Activated CD8-positive, alpha-beta T cell treated with anti-CD3 and anti-CD28 coated beads for 36 hours (primary cell): ENCODE results near the gene HMSD. TPM values are rescaled to one million over a fixed set of nuclear protein-coding genes. Genes with fewer than 3 reads are reported as not detected.

ENCODE experiments used
- ATAC-seq: fragments of 200-7000 bp; cut with Tn5 transposase; one replicate; pipeline ENCODE4 v1.10.0; 2021; ENCODE audit warnings: mild to moderate bottlenecking, moderate library complexity
- CTCF ChIA-PET: fragments of 350-600 bp; sonication (Branson Sonifier 250); formaldehyde crosslinking; loops from one replicate; lab custom pipeline; 2021; ENCODE audit warnings: antibody characterized with exemption; lab: Charles Lee
- POLR2A ChIA-PET: fragments of 350-600 bp; sonication (Branson Sonifier 250); formaldehyde crosslinking; loops from one replicate; lab custom pipeline; 2021; ENCODE audit warnings: antibody characterized with exemption; lab: Charles Lee
- DNase-seq: peaks from one replicate; pipeline ENCODE4 v3.0.0-alpha.2; 2020
- H3K27ac Mint-ChIP-seq: one replicate; pipeline ENCODE4 v1.8.0; 2021; ENCODE audit warnings: mild to moderate bottlenecking, mixed read lengths
- H3K27me3 Mint-ChIP-seq: one replicate; pipeline ENCODE4 v1.8.0; 2021; ENCODE audit warnings: mixed read lengths
- H3K36me3 Mint-ChIP-seq: one replicate; pipeline ENCODE4 v1.8.0; 2021; ENCODE audit warnings: low read depth, mixed read lengths
- H3K4me1 Mint-ChIP-seq: one replicate; pipeline ENCODE4 v1.8.0; 2021; ENCODE audit warnings: low read depth, mixed read lengths
- H3K4me3 Mint-ChIP-seq: one replicate; pipeline ENCODE4 v1.8.0; 2021; ENCODE audit warnings: mild to moderate bottlenecking, moderate library complexity, mixed read lengths
- H3K9me3 Mint-ChIP-seq: one replicate; pipeline ENCODE4 v1.8.0; 2021; ENCODE audit warnings: mixed read lengths
- CTCF ChIP-seq: fragments of 200-600 bp; IDR thresholded peaks from one replicate; pipeline ENCODE4 v1.8.0; 2022; ENCODE audit warnings: antibody characterized with exemption, mild to moderate bottlenecking
- intact Hi-C: fragments of 100-400 bp; cut with micrococcal nuclease; formaldehyde crosslinking; loops from one replicate; pipeline ENCODE4 v1.10.0; 2022
- total RNA-seq, 2 experiments: library from RNA; stranded (reverse); gene quantifications; one replicate each; pipeline ENCODE4 v1.2.3, GENCODE V29; 2021

The HMSD gene
- total RNA-seq, 2 experiments from 2014 or later = 1.4 to 1.6 TPM

GRCh38 chr18:63994783-63995399 is 45.8 kb downstream of the HMSD start:
- POLR2A ChIA-PET = no interaction called here
- H3K4me1 Mint-ChIP-seq = peaks cover 2% of the 10 kb centered on the region
- no peak overlapping the region for H3K27ac Mint-ChIP-seq
- peaks cover 16% of the 10 kb centered on the region for H3K9me3 Mint-ChIP-seq
- no peaks in the 10 kb centered on the region for H3K27me3 Mint-ChIP-seq
- ATAC-seq (peak; percentile 13), DNase-seq (peak; percentile 57)
- CTCF ChIA-PET = interaction anchor here (0.8 to 3.5 kb wide), 18 partner anchors 9 to 484 kb away, joined by 3 to 31 read pairs (median 5); no protein-coding TSS in a partner anchor
- no peak overlapping the region for H3K4me3 Mint-ChIP-seq
- H3K36me3 Mint-ChIP-seq = peaks cover 8% of the 10 kb centered on the region
- intact Hi-C loops = loop anchor here (5.0 kb wide), 1 partner anchor 48 kb away; the partner anchor contains the start of gene HMSD
- TF ChIP-seq CTCF = peak; percentile 90

- DNase-seq (no peak), ATAC-seq (no peak)
- no peak for TF ChIP-seq CTCF
- H3K4me3 Mint-ChIP-seq = no peak overlapping the region
- intact Hi-C loops = loop anchor here (5.0 kb wide), 1 partner anchor 50 kb away; the partner anchor contains the start of gene HMSD
- peaks cover 7% of the 10 kb centered on the region for H3K27me3 Mint-ChIP-seq
- H3K9me3 Mint-ChIP-seq = peaks cover 16% of the 10 kb centered on the region
- peaks cover 8% of the 10 kb centered on the region for H3K36me3 Mint-ChIP-seq
- CTCF ChIA-PET = interaction anchor here (0.7 to 3.5 kb wide), 4 partner anchors 7 to 171 kb away, joined by 3 to 9 read pairs (median 4); no protein-coding TSS in a partner anchor
- POLR2A ChIA-PET = no interaction called here
- no peak overlapping the region for H3K27ac Mint-ChIP-seq
- H3K4me1 Mint-ChIP-seq = peaks cover 2% of the 10 kb centered on the region
These were observed 47.9 kb downstream of the HMSD start for GRCh38 chr18:63997041-63997440.

- CTCF ChIA-PET = interaction anchor here (0.7 to 1.1 kb wide), 3 partner anchors 18 to 170 kb away, joined by 3 to 4 read pairs (median 3); no protein-coding TSS in a partner anchor
- Mint-ChIP-seq H3K4me3 (no peak overlapping the region), H3K27me3 (peaks cover 7% of the 10 kb centered on the region), H3K36me3 (peaks cover 5% of the 10 kb centered on the region), H3K4me1 (peaks cover 2% of the 10 kb centered on the region), H3K9me3 (peaks cover 13% of the 10 kb centered on the region), H3K27ac (no peak overlapping the region)
- ATAC-seq (no peak), DNase-seq (no peak)
- intact Hi-C loops = loop anchor here (5.0 kb wide), 1 partner anchor 50 kb away; the partner anchor contains the start of gene HMSD
- POLR2A ChIA-PET = no interaction called here
- no peak for TF ChIP-seq CTCF
These were observed 48.5 kb downstream of the HMSD start for GRCh38 chr18:63997606-63998005.

- H3K27ac Mint-ChIP-seq = no peak overlapping the region
- peaks cover 8% of the 10 kb centered on the region for H3K36me3 Mint-ChIP-seq
- intact Hi-C loops = loop anchor here (5.0 kb wide), 1 partner anchor 53 kb away; the partner anchor contains the start of gene HMSD
- H3K9me3 Mint-ChIP-seq = peaks cover 18% of the 10 kb centered on the region
- DNase-seq = no peak
- no peaks in the 10 kb centered on the region for H3K4me1 Mint-ChIP-seq
- H3K4me3 Mint-ChIP-seq = no peak overlapping the region
- H3K27me3 Mint-ChIP-seq = peaks cover 15% of the 10 kb centered on the region
- no peak for TF ChIP-seq CTCF
- ChIA-PET CTCF (no interaction called here), POLR2A (interaction anchor here (1.8 kb wide), 1 partner anchor 12 kb away, joined by 5 read pairs; no protein-coding TSS in a partner anchor)
- no peak for ATAC-seq
These were observed 50.8 kb downstream of the HMSD start for GRCh38 chr18:63999871-64000270.

GRCh38 chr18:64002581-64002980 is 53.5 kb downstream of the HMSD start:
- ChIA-PET CTCF (no interaction called here), POLR2A (no interaction called here)
- DNase-seq (no peak), ATAC-seq (no peak)
- peaks cover 15% of the 10 kb centered on the region for H3K27me3 Mint-ChIP-seq
- peaks cover 6% of the 10 kb centered on the region for H3K9me3 Mint-ChIP-seq
- no peak overlapping the region for H3K27ac Mint-ChIP-seq
- no peaks in the 10 kb centered on the region for H3K4me1 Mint-ChIP-seq
- intact Hi-C loops = no loop called here
- TF ChIP-seq CTCF = no peak
- peaks cover 3% of the 10 kb centered on the region for H3K36me3 Mint-ChIP-seq
- H3K4me3 Mint-ChIP-seq = no peak overlapping the region
